ENCODE measurements around the gene VDR.
A peak's percentile ranks its signal among the peaks of the same experiment; 100 is the strongest.

Gene VDR

DNA sequence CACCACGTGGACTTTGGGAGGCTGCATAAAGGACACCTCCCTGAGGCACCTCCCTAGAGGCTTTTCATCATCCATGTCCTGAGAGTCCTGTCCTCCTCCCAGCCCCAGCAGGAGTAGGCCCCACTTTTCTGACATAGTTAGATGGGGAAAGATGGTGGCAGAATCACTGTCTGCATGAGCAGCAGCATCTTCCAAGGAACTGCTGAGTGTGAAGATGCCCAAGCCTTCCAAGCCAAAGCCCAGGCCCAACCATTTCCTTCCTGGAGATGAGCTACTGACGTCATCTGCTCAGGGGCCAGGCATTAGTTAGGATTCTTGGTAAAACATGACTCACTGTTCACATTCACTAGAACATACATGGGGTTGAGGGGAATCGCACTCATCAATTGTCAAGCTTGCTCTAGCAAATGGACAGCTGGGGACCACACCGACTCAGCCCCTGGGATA, 37.3 kb downstream of the VDR start:
- peak in 1 of 5 donors; percentile 85 for DNase-seq

DNA sequence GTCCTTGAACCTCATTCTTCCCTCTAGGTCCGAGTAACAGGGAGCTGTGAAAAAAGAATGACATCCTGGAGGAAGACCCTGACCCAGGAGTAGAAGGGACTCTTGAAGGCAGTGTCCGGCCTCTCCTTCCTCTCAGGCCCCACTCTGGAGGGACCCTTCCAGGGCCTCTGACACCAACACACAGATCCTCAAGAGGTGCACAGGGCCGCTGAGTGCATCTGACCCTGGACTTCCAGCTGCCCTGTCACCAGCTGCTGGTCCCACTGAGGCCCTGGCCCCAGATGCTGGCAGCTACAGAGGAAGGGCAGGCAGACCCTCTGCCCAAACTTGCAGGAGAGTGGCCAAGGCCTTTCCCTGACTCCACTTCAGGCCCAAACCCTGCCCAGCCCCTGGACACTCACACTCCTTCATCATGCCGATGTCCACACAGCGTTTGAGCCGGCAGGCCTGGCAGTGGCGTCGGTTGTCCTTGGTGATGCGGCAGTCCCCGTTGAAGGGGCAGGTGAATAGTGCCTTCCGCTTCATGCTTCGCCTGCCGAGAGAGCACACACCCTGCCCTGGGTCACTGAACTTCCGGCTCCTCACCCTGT, 40.1 kb downstream of the VDR start:
- no peak for DNase-seq

DNA sequence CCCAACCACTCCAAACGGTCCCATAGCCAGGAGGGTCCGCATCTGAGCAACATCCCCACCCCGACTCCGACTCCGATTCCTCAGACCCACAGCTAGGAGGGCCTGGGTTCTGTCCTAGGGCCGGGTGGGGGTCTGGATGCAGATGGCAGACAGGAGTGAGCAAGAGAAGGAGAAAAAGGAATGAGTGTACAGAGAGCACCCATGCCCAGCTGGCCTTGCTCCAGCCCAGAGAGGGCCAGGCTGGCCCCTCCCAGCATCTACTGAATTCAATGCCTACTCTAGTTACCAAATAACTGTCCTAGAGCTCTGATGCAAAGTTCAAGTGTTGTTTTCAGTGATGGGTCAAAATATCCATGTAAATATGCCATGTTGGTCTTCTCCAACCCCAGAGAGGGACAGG, 40.8 kb downstream of the VDR start:
- no peak for DNase-seq

DNA sequence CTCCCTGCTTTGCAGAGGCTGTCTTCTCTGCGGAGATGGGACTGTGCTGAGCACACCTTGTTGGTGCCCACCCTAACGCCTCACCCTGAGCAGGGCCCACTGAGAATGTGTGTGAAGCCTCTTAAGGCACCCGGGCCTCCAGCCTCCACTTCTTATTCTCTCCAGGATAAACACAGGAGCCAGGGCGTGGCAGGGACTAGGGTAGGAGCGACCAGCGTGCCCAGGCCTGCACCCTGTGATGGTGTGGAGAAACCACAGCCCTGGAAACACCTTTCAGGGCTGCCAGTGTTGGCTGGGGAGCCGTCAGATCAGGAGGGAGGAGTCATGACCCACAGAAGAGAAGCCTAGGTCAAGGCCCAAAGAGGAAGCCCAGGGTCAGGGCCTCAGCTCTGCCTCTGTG, 41.3 kb downstream of the VDR start:
- no peak for DNase-seq

DNA sequence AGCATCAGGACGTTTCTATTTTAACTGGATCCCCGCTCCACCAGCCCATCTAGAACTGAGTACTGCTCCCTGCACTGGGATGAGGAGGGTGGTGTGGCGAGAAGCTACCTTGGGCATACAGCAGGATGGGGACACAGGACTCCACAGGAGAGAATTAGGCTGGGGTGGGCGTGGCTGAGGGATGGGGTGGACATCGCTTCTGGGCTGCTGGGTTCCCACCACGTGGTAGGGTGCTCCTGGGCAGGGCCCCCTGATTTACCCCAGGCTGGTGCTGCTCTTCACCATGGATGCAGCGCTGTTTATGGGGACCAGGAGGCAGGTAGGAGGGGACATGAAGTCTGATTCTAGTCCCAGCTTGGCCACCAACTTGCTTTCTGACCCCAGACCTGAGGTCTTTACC, 41.9 kb downstream of the VDR start:
- no peak for DNase-seq

DNA sequence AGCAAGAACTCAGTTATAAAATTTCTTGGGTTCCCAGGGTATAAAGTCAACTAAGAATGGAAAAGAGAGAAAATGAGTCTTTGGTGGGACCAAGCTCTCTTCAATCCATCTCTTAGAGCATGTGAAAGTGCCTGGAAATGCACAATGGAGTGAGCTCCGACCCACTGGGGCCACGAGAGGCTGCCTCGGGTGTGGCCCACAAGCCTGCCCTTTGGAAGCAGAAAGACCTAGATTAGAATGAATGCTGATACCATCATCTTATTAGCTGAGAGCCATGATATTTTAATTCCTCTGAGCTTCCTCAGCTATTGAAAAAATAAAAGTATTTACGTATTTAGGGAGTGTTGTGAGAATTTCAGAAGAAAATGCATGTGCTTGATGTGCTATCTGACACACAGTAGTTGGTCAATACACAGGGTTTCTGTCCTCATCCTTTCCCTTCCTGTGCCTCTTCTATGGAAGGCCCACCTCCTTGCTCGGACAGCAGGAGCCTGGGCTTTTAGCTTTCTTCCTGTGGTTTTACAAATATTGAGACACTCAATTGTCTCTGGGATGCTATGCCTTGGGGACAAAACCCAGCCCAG, 42.5 kb downstream of the VDR start:
- DNase-seq, result no peak

DNA sequence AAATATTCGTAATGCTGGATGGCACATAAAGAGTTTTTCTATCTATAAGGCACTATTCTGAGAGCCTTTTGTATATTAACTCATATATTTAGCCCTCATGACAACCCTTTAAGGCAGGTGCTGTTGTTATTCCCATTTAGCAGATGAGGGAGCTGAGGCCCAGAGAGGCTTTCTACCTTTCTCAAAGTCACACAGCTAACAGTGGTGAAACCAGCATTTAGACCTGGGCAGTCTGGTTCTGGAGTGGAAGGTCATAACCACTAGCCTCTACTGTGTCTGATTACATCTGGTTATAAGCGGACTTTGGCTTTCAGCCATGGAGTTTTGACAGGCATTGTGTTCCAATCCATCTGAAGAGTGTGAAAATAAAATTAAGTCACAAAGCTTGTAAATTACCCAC, 43.9 kb downstream of the VDR start:
- no peak for DNase-seq

GRCh38 chr12:47860279-47860841, 44.4 kb downstream of the VDR start:
- DNase-seq, result peak in 1 of 5 donors; percentile 75

DNA sequence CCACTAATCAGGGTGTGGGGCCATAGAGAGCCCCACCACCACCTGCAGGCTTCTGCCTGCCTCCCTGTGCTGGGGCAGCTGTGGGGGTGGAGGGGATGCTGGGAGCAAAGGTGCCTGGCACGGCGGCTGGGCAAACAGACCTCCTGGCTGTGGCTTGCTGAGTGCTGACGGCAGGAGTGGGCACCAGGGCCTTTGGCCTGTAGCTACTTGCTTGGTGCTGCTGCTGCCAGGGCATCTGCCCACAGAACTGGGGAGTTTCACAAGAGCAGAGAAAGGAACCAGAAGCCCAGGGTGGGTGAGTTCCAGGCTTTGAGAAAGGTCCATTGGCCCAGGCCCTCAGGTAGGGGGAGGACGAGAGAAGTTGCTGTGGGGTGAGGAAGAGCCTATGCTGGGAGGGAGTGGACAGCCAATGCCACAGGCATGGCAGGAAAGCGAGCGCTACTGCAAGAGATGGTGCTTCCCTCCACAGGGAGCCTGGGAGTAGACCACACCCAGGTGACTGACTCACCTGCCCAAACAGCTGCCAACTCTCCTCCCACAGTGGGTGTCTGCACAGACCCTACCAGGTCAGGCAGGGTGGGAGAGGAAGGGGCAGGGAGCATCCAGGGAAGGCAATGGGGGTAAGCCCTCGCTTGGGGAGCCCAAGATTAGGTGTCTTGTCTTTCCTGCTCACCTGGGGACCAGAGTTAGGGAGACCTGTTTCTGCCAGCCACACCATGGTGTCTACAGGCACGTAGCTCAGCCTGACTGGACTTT, 46.1 kb downstream of the VDR start:
- DNase-seq, result no peak

GRCh38 chr12:47856721-47857575, 47.8 kb downstream of the VDR start:
- DNase-seq, result no peak

GRCh38 chr12:47856094-47856493, 48.7 kb downstream of the VDR start:
- no peak for DNase-seq

DNA sequence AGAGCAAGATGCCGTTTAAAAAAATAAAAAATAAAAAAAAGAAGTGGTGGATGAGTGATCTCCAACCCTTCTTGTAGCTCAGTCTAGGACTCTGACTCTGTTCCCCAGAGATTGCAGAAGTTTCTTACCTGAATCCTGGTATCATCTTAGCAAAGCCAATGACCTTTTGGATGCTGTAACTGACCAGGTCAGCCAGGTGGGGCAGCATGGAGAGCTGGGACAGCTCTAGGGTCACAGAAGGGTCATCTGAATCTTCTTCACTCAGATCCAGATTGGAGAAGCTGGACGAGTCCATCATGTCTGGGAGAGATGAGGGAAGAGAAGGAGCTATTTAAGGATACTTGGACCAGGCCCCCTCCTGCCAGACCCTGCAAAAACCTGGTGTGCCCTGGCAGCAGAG, 49.3 kb downstream of the VDR start:
- DNase-seq, result no peak

- DNase-seq, result no peak
Observed at GRCh38 chr12:47854531-47854930, 50.3 kb downstream of the VDR start.

GRCh38 chr12:47852096-47852571, 52.7 kb downstream of the VDR start:
- DNase-seq, result no peak

DNA sequence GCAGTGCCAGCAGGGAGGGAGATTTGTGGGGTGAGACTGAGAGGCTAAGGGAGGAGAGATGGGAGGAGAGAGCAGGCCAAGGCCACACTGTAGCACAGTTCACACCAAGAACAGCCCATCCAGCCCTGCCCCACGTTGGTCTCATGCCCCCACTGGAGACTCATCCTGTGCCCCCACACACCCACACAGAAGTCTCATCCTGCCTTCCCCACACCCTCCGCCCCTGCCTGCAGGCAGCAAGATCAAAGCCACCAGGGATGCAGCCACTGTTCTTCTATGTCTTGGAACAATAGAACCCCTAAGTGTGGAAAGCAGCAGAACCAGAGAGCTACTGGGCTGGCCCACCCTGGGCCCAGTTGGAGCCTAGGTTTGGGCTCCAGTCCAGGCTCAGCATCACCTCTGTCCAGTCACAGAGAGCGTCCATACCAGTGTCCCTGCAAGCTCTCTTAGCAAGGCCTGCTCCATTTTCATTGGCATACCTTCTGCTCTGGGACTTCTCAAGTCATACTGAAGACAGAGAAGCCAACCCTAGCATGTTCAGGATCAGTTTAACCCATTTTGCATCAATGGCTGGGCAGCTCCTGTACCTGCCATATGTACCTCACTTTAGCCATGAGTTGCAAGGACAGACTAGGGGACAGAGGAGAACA, 53.4 kb downstream of the VDR start:
- DNase-seq, result no peak

- no peak for DNase-seq
Observed at GRCh38 chr12:47850153-47851084, 54.4 kb downstream of the VDR start.

GRCh38 chr12:47849261-47849660, 55.5 kb downstream of the VDR start:
- DNase-seq, result no peak

GRCh38 chr12:47848853-47849252, 55.9 kb downstream of the VDR start:
- DNase-seq, result no peak

DNA sequence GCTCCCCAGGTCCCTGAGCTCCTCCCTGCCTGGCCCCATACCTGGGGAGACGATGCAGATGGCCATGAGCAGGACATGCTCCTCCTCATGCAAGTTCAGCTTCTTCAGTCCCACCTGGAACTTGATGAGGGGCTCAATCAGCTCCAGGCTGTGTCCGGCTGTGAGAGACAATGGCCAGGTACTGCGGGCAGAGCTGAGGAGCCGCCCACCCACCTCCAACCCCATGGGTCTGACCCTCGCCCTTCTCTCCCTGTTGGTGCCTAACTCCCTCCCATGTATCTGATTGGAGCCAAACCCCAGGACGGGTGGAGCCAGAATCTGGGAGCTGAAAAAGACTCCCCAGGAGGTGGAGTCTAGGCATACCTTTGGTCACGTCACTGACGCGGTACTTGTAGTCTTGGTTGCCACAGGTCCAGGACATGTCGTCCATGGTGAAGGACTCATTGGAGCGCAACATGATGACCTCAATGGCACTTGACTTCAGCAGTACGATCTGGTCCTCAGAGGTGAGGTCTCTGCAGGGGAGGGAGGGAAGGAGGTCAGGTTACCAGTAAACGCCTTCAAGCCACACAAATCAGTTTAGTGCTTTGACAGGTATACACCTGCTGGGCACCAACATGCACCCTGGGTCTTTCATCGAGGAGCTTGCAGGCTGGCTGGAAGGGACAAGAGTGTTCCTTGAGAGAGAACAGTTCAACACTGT, 58.3 kb downstream of the VDR start:
- DNase-seq, result no peak

DNA sequence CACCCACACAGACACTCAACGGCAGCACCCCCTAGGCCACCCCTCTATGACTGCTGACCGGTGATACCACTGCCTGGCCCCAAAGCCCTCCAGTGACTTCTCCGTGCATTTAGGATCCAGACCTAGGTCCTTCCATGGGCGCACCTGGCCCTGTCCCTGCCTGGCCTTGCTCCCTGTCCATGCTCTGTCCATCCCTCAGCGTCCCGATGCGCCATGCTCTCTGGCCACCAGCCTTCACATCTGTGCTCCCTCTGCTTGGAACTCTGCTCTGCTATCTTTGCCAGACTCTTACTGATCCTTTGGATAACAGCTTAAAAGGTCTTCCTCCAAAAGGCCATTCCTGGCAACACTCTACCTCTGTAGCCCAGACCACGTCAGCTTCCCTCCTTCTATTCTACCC, 59.7 kb downstream of the VDR start:
- DNase-seq, result no peak

All from T-helper 1 cell (primary cell).